Brain microvascular endothelial cell (primary cell): Measurements from ENCODE around the gene CCDC70.
A peak's percentile ranks its signal among the peaks of the same experiment; 100 is the strongest.

ENCODE experiments used
- DNase-seq: peaks from one replicate; pipeline ENCODE4 v3.0.0-alpha.2; 2020
- H3K27ac ChIP-seq: fragments of 250-450 bp; sonication (Bioruptor Pico); 2 replicates; pipeline ENCODE4 v1.5.1; 2020; ENCODE audit warnings: mild to moderate bottlenecking, moderate library complexity
- H3K27me3 ChIP-seq: fragments of 250-450 bp; sonication (Bioruptor Pico); replicated peaks from 2 replicates; pipeline ENCODE4 v1.5.1; 2020; ENCODE audit warnings: mild to moderate bottlenecking
- H3K36me3 ChIP-seq: fragments of 250-450 bp; sonication (Bioruptor Pico); replicated peaks from 2 replicates; pipeline ENCODE4 v1.5.1; 2020; ENCODE audit warnings: mild to moderate bottlenecking
- H3K4me3 ChIP-seq: 2 replicates; pipeline ENCODE4 v1.5.1; 2011; ENCODE audit warnings: low read depth, mild to moderate bottlenecking, control low read depth, low read length, moderate library complexity
- in situ Hi-C: cut with HindIII; loops from 2 replicates; pipeline ENCODE4 v1.10.0; 2017; ENCODE audit warnings: low sequenced_read_pairs, low pct_ligation_motif_present
- TF ChIP-seq, protein P1 (sequence below): IDR thresholded peaks from 2 replicates; pipeline ENCODE4 v1.5.1; 2011; ENCODE audit warnings: low read depth, mild to moderate bottlenecking, moderate library complexity, low read length, control low read depth, inconsistent platforms; ENCODE audit errors: missing control alignments

Gene CCDC70

DNA sequence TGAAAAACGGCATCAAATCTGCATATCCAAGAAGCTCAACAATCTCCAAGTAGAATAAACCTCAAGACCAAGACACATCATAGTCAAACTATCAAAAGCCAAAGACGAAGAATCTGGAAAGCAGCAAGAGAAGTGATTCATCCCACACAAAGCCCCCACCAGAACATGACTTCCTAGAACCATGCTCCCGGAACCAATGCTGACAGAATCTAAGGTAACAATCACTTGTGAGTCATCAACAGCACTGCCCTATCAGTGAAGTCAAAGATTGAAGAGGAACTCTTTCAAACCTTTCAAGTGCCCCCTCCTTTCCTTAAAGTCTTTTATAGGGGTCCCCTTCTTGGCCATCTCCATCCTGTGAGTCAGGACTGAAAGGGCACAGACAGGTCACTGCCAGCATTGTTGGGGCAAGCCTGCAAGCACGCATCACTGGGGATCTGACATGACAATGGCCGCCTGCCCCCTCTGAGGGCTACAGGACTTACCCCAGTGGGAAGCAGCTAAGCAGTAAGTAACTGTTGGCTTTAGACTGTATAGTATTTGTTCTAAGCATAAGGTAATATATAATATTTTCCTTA, at the start of gene CCDC70:
Gene CCDC70 (plus strand): TSS at position 247 of the 578 bp plus-strand sequence. CDS start 3,443 bp downstream, outside the sequence.
- in situ Hi-C loops: no loop called here
- TF ChIP-seq, protein P1, sequence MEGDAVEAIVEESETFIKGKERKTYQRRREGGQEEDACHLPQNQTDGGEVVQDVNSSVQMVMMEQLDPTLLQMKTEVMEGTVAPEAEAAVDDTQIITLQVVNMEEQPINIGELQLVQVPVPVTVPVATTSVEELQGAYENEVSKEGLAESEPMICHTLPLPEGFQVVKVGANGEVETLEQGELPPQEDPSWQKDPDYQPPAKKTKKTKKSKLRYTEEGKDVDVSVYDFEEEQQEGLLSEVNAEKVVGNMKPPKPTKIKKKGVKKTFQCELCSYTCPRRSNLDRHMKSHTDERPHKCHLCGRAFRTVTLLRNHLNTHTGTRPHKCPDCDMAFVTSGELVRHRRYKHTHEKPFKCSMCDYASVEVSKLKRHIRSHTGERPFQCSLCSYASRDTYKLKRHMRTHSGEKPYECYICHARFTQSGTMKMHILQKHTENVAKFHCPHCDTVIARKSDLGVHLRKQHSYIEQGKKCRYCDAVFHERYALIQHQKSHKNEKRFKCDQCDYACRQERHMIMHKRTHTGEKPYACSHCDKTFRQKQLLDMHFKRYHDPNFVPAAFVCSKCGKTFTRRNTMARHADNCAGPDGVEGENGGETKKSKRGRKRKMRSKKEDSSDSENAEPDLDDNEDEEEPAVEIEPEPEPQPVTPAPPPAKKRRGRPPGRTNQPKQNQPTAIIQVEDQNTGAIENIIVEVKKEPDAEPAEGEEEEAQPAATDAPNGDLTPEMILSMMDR: no peak
- Histone ChIP-seq H3K27ac (no peak within 1 kb of the TSS), H3K36me3 (no peaks in the 10 kb centered on the region), H3K27me3 (no peaks in the 10 kb centered on the region), H3K4me3 (no peak within 1 kb of the TSS)
- peak; percentile 73 for DNase-seq

DNA sequence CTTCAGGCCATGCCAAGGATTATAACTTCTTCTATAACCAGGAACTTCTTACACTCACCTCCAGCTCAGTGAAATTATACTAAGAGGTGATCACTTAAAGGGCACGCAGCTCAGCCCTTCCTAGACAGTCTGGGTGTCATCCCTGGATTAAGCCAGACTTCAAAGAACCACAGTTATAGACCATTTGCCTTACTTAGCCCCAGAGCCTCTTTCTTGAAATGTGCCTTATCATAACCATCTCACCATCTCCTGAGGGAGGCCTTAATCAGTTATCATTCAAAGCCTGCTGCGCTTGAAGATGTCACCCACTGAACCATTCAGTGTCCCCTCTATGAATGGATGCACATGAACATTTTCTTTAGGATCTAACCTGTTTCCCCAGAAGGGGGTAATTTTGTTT, 47.7 kb upstream of the CCDC70 start:
- no peaks in the 10 kb centered on the region for H3K36me3 ChIP-seq
- DNase-seq: no peak
- in situ Hi-C loops: no loop called here
- H3K4me3 ChIP-seq: no peak overlapping the region
- TF ChIP-seq, protein P1: no peak
- H3K27ac ChIP-seq: no peak overlapping the region
- H3K27me3 ChIP-seq: no peaks in the 10 kb centered on the region

DNA sequence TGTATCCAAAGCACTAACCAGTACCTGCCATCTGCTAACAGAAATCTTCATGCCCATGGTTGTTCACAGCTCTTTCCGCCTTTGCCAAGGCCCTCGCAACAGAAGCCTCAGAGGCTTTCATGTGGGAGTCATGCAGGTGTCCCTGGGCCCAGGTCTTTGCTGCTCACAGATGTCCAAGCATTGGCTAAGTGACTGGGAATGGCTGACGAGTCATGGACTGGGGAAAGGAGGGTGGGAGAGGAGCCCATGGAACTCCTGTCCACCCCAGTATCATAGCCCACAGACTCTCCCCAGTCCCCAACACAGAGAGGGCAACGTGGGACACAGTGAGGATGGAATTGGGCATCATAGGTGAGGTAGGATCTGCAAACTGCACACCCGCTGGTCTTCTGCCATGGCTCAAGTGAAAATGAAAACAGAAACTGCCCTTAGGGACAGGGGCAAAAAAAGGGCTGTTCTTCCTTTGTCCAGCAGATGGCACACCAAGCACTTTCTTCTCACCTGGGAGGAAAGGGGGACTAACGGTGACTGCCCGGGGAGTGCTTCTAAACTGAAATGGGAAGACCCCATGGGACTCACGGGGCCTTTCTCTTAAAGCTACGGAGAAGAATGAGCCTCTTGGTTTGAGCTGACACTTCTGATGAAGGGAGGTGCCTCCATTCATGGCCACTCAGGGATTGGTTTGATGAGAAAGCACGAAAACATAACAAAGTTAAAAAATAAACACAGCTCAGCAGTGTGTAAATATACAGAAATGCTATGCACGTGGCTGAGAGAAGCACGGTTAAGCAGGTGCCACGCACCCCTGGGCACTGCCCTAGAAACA, 46.7 kb upstream of the CCDC70 start:
- no peak overlapping the region for H3K27ac ChIP-seq
- H3K36me3 ChIP-seq: no peaks in the 10 kb centered on the region
- no peaks in the 10 kb centered on the region for H3K27me3 ChIP-seq
- in situ Hi-C loops: no loop called here
- peak overlapping the region; percentile 26 for H3K4me3 ChIP-seq
- TF ChIP-seq, protein P1: peak; percentile 90
- peak; percentile 53 for DNase-seq

DNA sequence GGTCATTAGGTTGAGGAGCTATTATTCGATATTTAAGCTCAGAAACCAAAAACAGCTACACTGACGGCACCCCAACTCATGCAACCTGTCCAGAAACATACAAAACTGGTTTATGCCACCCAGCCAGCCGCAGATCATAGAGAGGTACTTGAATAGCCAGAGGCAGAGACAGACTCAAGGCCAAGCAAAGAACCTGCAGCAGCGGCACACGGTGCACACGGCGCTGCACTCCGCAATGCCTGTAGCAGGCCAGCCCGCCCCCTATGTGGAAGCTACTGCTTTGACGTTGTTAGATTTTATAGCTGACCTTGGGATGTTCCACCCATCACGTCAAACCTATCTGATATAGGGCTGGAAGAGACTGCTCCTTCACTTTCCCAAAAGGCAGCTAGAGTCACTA, 45.9 kb upstream of the CCDC70 start:
- Histone ChIP-seq H3K27me3 (no peaks in the 10 kb centered on the region), H3K27ac (no peak overlapping the region), H3K4me3 (no peak overlapping the region), H3K36me3 (no peaks in the 10 kb centered on the region)
- TF ChIP-seq, protein P1: no peak
- DNase-seq: no peak
- in situ Hi-C loops: no loop called here

DNA sequence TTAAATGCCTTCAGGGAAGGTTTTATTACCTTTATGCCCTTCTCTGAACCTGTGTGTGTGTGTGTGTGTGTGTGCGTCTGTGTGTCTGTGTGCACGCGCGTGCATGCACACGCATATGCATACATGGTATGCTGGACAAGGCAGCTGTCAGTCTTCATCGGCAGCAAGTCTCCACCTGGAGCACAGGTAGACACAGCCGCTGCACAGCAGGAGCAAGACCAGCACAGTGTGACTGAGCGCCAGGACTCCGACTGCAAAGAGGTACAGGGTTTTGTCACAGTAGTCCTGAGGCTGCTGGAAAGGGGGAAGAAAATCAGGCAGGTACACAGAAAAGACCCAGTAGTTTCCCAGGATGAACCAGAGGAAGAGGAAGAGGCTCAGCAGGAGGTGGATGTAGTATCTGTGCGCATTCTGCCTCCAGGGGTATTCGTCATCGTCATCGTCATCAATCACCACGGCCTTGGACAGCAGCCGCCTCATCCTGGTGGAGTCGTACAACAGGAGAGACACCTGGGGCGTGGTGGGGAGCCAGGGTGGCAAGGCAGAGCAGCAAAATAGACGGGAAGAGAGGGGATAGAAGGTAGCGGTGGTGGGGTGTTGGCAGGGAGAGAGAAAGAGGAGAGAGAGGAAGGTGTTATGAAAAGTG, 45.0 kb upstream of the CCDC70 start:
- TF ChIP-seq, protein P1: no peak
- no peak for DNase-seq
- Histone ChIP-seq H3K27me3 (no peaks in the 10 kb centered on the region), H3K27ac (no peak overlapping the region), H3K4me3 (no peak overlapping the region), H3K36me3 (no peaks in the 10 kb centered on the region)
- in situ Hi-C loops: no loop called here
